22Rv1 (cell line): ENCODE data around the gene PRKAG3.

Source experiments
- H3K27ac ChIP-seq: fragments of 450-650 bp; 2 replicates; pipeline ENCODE4 v1.5.1; 2017
- ZFX ChIP-seq: fragments of 450-650 bp; IDR thresholded peaks from 2 replicates; pipeline ENCODE4 v1.6.1; 2017; ENCODE audit warnings: antibody characterized with exemption, borderline replicate concordance
- TF ChIP-seq, protein P1 (sequence below): fragments of 450-650 bp; IDR thresholded peaks from 2 replicates; pipeline ENCODE4 v1.5.1; 2017; ENCODE audit warnings: mild to moderate bottlenecking

PRKAG3 gene

DNA sequence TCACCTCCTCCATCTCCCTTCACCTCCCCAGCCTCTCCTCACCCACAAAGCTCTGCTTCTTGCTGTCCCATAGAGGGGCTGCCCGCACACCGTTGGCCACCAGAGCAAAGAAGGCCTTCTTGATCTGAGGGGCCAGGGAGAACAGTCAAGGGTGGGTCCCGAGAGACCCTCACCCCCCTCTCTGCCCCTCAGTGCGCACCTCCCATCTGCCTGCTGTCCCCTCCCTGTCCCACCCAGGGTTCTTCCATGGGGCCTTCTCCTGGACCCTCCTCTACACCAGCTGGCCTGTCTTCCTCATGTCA is 3.2 kb downstream of the PRKAG3 start:
- no peak overlapping the region for H3K27ac ChIP-seq
- TF ChIP-seq ZFX = no peak
- TF ChIP-seq, protein P1, sequence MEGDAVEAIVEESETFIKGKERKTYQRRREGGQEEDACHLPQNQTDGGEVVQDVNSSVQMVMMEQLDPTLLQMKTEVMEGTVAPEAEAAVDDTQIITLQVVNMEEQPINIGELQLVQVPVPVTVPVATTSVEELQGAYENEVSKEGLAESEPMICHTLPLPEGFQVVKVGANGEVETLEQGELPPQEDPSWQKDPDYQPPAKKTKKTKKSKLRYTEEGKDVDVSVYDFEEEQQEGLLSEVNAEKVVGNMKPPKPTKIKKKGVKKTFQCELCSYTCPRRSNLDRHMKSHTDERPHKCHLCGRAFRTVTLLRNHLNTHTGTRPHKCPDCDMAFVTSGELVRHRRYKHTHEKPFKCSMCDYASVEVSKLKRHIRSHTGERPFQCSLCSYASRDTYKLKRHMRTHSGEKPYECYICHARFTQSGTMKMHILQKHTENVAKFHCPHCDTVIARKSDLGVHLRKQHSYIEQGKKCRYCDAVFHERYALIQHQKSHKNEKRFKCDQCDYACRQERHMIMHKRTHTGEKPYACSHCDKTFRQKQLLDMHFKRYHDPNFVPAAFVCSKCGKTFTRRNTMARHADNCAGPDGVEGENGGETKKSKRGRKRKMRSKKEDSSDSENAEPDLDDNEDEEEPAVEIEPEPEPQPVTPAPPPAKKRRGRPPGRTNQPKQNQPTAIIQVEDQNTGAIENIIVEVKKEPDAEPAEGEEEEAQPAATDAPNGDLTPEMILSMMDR = no peak

DNA sequence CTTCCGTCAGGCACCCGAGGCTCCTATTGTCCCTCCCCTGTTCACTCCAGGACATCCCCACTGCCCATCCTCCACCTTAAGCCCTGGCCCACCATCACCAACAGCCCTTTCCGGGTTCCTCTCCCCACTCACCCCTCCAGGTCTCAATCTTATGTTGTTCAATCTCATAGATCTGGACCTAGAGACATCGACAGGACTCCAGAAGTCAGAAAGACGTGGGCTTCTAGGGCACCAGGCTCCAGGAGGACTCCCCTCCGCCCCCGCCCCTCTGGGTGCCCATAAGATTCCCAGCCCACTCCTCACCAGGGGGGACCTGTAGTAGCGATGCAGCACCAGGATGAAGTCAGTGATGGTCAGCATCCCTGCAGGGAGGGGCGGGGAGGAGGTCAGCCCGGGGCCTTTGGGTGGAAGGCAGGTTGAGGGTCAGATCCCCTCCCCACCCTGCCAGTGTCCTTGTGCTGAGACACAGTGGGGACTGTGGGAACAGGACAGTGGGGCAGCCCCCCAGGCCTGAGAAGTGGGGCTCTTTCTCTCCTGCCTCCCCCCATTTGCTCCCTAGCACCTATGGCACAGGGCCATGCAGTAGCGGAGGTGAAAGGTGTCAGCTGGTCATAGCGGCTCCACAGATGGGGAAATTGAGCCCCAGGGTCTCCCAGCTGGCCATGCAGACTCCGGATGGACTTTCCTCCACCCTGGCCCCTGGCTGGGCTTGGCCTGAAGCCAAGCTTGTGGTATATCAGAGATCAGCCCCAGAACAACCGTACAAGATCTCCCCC is 3.7 kb downstream of the PRKAG3 start:
- no peak for TF ChIP-seq ZFX
- TF ChIP-seq, protein P1 = no peak
- no peak overlapping the region for H3K27ac ChIP-seq

DNA sequence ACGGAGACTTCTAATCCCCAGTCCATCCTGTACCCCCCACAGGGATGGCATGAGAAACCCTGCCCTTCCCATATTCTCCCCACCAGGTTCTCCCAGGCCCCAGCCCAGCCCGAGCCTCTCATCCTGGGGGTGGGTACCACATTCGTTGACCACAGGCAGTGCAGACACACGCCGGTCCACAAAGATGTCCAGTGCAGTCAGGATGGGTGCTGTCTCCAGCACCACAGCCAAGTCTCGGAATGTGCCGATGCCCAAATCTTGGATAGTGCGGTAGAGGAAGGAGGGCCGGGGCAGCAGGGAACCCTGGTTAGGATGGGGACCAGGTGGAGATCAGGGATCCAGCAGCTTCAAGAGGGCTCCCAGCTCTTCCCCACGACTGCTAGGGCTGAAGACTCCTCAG is 4.8 kb downstream of the PRKAG3 start:
- TF ChIP-seq, protein P1 = no peak
- TF ChIP-seq ZFX = no peak

DNA sequence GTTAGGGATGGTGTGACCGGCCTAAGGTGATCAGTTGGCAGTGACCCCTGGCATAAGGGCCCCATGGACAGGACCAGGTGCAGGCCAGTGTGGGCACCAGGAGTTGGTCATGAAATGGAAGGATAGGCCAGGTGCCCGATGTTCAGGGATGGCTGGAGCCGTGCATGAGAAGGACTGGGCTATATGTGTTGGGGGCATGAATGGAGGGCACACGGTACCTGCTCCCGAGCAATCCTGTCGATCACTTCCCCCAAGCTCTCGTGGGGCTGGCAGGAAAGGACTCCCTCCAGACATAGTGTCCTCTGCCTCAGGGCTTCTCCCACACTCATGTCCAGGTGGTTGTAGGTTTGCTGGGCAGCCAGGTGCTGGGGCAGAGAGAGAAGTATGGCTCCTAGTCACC is 7.6 kb downstream of the PRKAG3 start:
- H3K27ac ChIP-seq = no peak overlapping the region
- TF ChIP-seq, protein P1 = no peak
- TF ChIP-seq ZFX = no peak

More for the DNA sequence above, 4.8 kb downstream of the PRKAG3 start:
- H3K27ac ChIP-seq = no peak overlapping the region

DNA sequence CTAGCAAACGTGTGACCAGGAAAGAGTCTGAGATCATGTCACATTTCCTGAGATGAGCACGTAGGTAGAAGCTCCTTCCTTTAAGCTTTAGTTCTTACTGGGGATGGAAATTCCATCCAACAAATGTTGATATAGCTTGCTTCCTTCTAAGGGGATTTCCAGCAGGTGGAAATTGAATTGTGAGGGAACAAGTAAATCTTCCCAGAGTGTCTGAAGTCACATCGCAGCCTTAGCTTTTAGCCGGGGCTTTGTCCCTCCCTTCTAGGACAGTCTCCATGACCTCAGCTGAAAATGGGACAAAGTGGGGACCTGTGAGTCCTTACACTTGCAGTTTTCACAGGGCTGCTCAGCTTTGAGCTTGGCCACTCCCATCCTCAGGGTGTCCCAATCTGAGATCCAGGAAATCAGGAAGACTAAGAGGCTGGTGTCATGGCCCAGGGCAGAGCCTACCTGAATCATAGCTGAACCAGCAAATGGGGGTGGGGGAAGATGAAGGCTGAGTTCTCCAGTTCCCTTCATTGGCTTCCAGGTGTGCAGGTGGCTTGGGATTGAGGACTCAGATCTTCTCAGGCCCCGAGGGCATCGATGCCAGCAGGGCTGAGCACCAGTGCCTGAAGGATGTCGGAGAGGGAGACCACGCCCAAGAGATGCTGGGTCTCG is 8.3 kb downstream of the PRKAG3 start:
- TF ChIP-seq, protein P1 = no peak
- TF ChIP-seq ZFX = no peak
- H3K27ac ChIP-seq = no peak overlapping the region

DNA sequence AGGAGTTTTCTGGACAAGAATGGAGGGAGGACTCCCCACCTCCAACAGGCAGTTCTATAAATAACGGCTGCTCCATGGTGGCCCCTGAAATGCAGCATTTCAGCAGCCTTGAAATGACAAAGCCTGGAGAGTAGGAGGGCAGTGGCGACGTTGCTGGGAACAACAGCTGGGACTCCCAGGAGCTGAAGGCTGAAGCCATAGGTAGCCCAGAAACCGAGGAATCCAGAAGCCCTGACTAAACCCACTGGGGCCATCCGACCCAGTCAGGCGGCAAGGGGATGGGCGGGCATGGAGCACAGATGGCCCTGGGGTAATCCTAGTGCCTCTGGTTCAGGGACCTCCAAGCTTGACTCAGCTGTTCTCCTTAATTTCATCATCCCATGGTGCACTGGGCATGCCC is 9.0 kb downstream of the PRKAG3 start:
- no peak overlapping the region for H3K27ac ChIP-seq
- TF ChIP-seq ZFX = no peak
- TF ChIP-seq, protein P1 = no peak

DNA sequence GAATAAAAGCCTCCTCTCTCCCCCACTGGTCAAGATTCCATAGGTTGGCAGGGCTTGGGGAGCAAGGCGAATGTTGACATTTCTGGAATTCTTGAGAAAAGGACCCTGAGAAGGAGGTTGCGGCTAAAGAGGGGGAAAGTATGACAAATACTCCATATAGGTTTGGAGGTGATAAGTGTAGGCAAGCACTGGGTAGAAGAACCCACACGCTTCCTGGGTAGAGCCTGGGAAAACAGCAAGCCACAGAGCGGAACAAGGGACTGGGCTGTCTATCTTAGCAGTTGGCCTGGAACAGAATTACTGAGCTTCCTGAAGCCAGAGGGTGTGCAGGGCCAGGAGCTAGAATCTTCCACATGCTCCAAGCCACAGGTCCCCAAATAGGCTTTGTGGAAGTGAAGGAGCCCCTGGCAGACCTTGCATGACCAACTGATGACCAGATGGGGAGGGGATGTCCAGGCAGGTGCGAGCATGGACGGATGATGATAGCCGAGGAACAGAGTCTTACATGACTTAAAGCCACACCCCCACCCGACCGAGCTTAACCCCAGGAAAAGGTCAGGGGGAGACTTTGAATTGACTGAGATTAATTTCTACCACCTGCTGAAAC is 9.9 kb downstream of the PRKAG3 start:
- TF ChIP-seq, protein P1 = no peak
- TF ChIP-seq ZFX = no peak
- H3K27ac ChIP-seq = no peak overlapping the region
